Esophagus squamous epithelium (tissue), 5 donors: Measurements from ENCODE around the gene EGFL7. TPM values are rescaled to one million over a fixed set of nuclear protein-coding genes. Genes with fewer than 3 reads are reported as not detected.
A peak's percentile ranks its signal among the peaks of the same experiment; 100 is the strongest.

Experiments used
- DNase-seq: peaks from one replicate; lab custom pipeline; 2025; lab: John Stamatoyannopoulos, UW
- H3K27ac ChIP-seq, 4 donors: fragments of 200-600 bp; sonication (generic); one replicate each; pipeline ENCODE4 v1.5.1; 2016 to 2019; ENCODE audit warnings: mild to moderate bottlenecking in 1 of 4
- H3K27me3 ChIP-seq, 4 donors: fragments of 200-600 bp; sonication (generic); 1 replicate in 3 of 4; 2 replicates in 1 of 4; pipeline versions ENCODE4 v1.5.1 to v1.6.0; 2017 to 2021; ENCODE audit warnings: antibody characterized with exemption in 1 of 4
- H3K36me3 ChIP-seq, 3 donors: fragments of 200-600 bp; sonication (generic); one replicate each; pipeline ENCODE4 v1.5.1; 2016 to 2019
- H3K4me1 ChIP-seq, 3 donors: fragments of 200-600 bp; sonication (generic); one replicate each; pipeline ENCODE4 v1.5.1; 2017 to 2019
- H3K4me3 ChIP-seq, 4 donors: fragments of 200-600 bp; sonication (generic); 1 replicate in 3 of 4; 2 replicates in 1 of 4; pipeline ENCODE4 v1.5.1; 2016 to 2019; ENCODE audit warnings: mild to moderate bottlenecking in 2 of 4, moderate library complexity in 1 of 4
- H3K9me3 ChIP-seq, 3 donors: fragments of 200-600 bp; sonication (generic); one replicate each; pipeline ENCODE4 v1.5.1; 2016 to 2019
- POLR2A ChIP-seq, 4 donors: fragments of 450-650 bp; IDR thresholded peaks; one replicate each; pipeline ENCODE4 v1.6.1; 2017; ENCODE audit warnings: antibody characterized with exemption in 4 of 4, mild to moderate bottlenecking in 4 of 4, moderate library complexity in 3 of 4
- WGBS, 2 donors: methylation state at CpG; one replicate each; pipeline ENCODE4 v1.1.5; 2018; 5-methylcytosine and 5-hydroxymethylcytosine counted together
- intact Hi-C: fragments of 100-400 bp; cut with DNase I; formaldehyde crosslinking; loops from one replicate; pipeline ENCODE4 v1.15.0; 2022
- total RNA-seq, 4 donors: library from RNA; depleted of rRNA; stranded (reverse); fragments of >200 nt; gene quantifications; one replicate each; pipeline ENCODE4 v1.1.0, GENCODE V29; 2016
- TF ChIP-seq, protein P1 (sequence below), 6 experiments: fragments of 450-650 bp in 4 of 6; fragments of 200-600 bp in 2 of 6; sonication (generic) in 2 of 6; IDR thresholded peaks; one replicate each; pipeline ENCODE4 v1.5.1; 2016 to 2019; ENCODE audit warnings: antibody characterized with exemption in 6 of 6, mild to moderate bottlenecking in 4 of 6, moderate library complexity in 4 of 6
- donor health status: DM: yes; HTN: yes; CAD: no.

Gene EGFL7
- total RNA-seq, 4 donors from 2014 or later, result 5.2 to 41.2 (median 21.2) TPM

DNA sequence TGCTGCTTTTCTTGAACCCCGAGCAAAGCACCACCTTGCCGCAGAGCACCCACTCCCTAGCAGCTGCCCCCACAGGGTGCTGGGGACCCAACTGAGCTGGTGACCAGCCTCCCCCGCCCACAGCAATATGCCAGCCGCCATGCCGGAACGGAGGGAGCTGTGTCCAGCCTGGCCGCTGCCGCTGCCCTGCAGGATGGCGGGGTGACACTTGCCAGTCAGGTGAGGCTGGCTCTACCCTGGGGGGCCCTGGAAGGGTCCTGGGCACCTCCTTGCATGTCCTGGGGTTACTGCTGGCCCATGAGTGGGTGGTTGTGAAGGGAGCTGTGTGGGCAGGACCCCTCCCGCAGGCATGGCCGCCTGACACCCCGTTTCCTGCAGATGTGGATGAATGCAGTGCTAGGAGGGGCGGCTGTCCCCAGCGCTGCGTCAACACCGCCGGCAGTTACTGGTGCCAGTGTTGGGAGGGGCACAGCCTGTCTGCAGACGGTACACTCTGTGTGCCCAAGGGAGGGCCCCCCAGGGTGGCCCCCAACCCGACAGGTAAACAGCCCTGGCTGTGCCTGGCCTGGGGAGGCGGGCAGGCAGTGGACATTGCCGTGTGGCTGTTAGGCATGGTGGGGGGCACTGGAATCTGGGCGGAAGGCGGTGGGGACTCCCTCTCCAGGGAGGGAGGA lies 7.2 kb downstream of the EGFL7 start:
- H3K36me3 ChIP-seq, result peaks cover 0 to 41% (median 0%) of the 10 kb centered on the region in 3 donors
- intact Hi-C loops, result no loop called here

DNA sequence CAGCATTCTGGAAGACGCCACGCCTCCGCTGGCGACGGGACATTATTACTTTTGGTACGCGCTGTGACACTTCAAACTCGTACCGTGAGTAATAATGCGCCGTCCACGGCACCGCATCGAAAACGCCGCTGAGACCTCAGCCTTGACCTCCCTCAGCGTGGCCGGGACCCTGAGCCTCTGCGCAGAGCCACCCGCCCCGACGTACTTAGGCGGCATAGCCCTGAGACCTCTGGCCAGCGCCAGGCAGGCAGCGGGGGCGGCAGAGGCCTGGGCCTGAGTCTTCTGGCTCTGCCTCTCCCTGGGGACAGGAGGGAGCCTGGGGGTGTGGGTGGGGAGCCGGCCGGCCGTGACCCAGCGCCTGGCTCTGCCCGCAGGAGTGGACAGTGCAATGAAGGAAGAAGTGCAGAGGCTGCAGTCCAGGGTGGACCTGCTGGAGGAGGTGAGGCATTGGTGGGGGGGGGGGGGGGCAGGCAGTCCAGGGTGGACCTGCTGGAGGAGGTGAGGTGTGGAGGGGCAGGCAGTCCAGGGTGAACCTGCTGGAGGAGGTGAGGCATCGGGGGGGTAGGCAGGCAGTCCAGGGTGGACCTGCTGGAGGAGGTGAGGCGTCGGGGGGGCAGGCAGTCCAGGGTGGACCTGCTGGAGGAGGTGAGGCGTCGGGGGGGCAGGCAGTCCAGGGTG lies 8.0 kb downstream of the EGFL7 start:
- DNase-seq, result no peak
- TF ChIP-seq POLR2A (IDR thresholded peaks at IDR 0.05), result no peak
- TF ChIP-seq, protein P1, sequence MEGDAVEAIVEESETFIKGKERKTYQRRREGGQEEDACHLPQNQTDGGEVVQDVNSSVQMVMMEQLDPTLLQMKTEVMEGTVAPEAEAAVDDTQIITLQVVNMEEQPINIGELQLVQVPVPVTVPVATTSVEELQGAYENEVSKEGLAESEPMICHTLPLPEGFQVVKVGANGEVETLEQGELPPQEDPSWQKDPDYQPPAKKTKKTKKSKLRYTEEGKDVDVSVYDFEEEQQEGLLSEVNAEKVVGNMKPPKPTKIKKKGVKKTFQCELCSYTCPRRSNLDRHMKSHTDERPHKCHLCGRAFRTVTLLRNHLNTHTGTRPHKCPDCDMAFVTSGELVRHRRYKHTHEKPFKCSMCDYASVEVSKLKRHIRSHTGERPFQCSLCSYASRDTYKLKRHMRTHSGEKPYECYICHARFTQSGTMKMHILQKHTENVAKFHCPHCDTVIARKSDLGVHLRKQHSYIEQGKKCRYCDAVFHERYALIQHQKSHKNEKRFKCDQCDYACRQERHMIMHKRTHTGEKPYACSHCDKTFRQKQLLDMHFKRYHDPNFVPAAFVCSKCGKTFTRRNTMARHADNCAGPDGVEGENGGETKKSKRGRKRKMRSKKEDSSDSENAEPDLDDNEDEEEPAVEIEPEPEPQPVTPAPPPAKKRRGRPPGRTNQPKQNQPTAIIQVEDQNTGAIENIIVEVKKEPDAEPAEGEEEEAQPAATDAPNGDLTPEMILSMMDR (IDR thresholded peaks at IDR 0.05), result no peak
- Histone ChIP-seq H3K27ac (peak overlapping the region in 3 of 4 donors; percentile 20 to 62 (median 58)), H3K9me3 (no peaks in the 10 kb centered on the region), H3K4me3 (peak overlapping the region in 2 of 4 donors; percentile 18 to 65), H3K4me1 (peaks cover 3 to 42% (median 11%) of the 10 kb centered on the region in 3 donors), H3K36me3 (peaks cover 0 to 45% (median 0%) of the 10 kb centered on the region in 3 donors), H3K27me3 (peaks cover 0 to 57% (median 5%) of the 10 kb centered on the region in 4 donors)
- intact Hi-C loops, result no loop called here
- 70% methylated on average over 10 of the region's 36 CpGs; no CpG with 5 or more reads in 1 of the 2 donors for WGBS, 2 donors

More for the DNA sequence above, 7.2 kb downstream of the EGFL7 start:
- no peaks in the 10 kb centered on the region for H3K9me3 ChIP-seq
- H3K4me3 ChIP-seq, result peak overlapping the region in 3 of 4 donors; percentile 43 to 65 (median 54)
- H3K27ac ChIP-seq, result peak overlapping the region in 3 of 4 donors; percentile 30 to 62 (median 58)
- 40 to 100% methylated on average over 1 to 5 of the region's 23 CpGs for WGBS, 2 donors
- H3K27me3 ChIP-seq, result peaks cover 0 to 63% (median 5%) of the 10 kb centered on the region in 4 donors
- peaks cover 7 to 40% (median 7%) of the 10 kb centered on the region in 3 donors for H3K4me1 ChIP-seq
- TF ChIP-seq POLR2A (IDR thresholded peaks at IDR 0.05), result no peak
- TF ChIP-seq, protein P1 (IDR thresholded peaks at IDR 0.05), result no peak
- DNase-seq, result no peak

DNA sequence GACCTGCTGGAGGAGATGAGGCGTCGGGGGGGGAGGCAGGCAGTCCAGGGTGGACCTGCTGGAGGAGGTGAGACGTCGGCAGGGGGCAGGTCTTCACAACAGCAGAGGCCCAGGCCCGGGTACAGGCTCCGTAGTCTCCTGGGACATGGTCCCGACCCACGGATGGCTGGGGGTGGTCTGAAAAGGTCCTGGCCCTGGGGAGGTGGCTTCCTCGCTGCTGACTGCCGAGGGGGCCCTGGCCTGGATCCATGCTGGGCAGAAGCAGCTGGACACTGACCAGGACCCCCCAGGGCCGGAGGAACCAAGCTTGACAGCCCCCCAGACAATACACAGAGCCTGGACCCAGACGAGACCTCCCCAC lies 8.5 kb downstream of the EGFL7 start:
- TF ChIP-seq, protein P1 (IDR thresholded peaks at IDR 0.05), result no peak
- no peak for TF ChIP-seq POLR2A (IDR thresholded peaks at IDR 0.05)
- 26 to 41% methylated on average over 5 to 6 of the region's 12 CpGs for WGBS, 2 donors
- H3K4me1 ChIP-seq, result peaks cover 3 to 40% (median 7%) of the 10 kb centered on the region in 3 donors

DNA sequence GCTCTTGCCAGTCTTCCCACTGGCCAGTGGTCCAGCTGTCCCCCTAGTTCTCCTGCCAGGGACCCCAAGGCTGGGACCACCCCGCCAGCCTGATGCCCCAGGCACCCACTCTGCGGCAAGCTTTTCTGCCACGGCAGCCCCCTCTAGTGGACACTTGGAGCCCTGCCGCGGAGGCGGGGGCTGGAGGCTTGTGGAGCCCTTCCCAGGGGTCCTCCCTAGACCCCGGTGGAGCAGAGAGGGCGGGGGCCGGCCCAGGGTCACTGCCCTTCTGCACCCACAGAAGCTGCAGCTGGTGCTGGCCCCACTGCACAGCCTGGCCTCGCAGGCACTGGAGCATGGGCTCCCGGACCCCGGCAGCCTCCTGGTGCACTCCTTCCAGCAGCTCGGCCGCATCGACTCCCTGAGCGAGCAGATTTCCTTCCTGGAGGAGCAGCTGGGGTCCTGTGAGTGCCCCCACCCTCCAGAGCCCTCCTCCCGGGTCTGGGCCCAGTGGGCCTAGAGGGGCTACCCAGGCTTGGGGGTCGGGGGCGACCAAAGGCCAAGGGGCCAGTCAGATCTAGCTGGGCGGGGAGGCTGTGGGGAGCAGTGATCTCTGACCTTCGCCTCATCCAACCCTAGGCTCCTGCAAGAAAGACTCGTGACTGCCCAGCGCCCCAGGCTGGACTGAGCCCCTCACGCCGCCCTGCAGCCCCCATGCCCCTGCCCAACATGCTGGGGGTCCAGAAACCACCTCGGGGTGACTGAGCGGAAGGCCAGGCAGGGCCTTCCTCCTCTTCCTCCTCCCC lies 9.1 kb downstream of the EGFL7 start:
- Histone ChIP-seq H3K36me3 (peaks cover 3 to 54% (median 8%) of the 10 kb centered on the region in 3 donors), H3K4me3 (peak overlapping the region in 1 of 4 donors; percentile 30), H3K27ac (peak overlapping the region in 2 of 4 donors; percentile 34 to 39), H3K4me1 (peaks cover 3 to 34% (median 4%) of the 10 kb centered on the region in 3 donors), H3K27me3 (peaks cover 0 to 47% (median 5%) of the 10 kb centered on the region in 4 donors), H3K9me3 (no peaks in the 10 kb centered on the region)
- 80 to 100% methylated on average over 1 to 2 of the region's 27 CpGs for WGBS, 2 donors
- no peak for DNase-seq
- TF ChIP-seq, protein P1 (IDR thresholded peaks at IDR 0.05), result peak; percentile 51 to 73 (median 68)
- no peak for TF ChIP-seq POLR2A (IDR thresholded peaks at IDR 0.05)
- intact Hi-C loops, result no loop called here

More for the DNA sequence above, 8.5 kb downstream of the EGFL7 start:
- H3K4me3 ChIP-seq, result peak overlapping the region in 1 of 4 donors; percentile 30
- intact Hi-C loops, result no loop called here
- peak overlapping the region in 1 of 4 donors; percentile 39 for H3K27ac ChIP-seq
- no peaks in the 10 kb centered on the region for H3K9me3 ChIP-seq
- H3K27me3 ChIP-seq, result peaks cover 0 to 53% (median 5%) of the 10 kb centered on the region in 4 donors
- no peak for DNase-seq
- H3K36me3 ChIP-seq, result peaks cover 0 to 50% (median 4%) of the 10 kb centered on the region in 3 donors
